GOT3 (cell line): ENCODE measurements around the gene PCBP3.

Experiments used
- DNase-seq: peaks from one replicate; lab custom pipeline; 2025; ENCODE audit warnings: mixed read lengths; lab: John Stamatoyannopoulos, UW

Gene PCBP3

DNA sequence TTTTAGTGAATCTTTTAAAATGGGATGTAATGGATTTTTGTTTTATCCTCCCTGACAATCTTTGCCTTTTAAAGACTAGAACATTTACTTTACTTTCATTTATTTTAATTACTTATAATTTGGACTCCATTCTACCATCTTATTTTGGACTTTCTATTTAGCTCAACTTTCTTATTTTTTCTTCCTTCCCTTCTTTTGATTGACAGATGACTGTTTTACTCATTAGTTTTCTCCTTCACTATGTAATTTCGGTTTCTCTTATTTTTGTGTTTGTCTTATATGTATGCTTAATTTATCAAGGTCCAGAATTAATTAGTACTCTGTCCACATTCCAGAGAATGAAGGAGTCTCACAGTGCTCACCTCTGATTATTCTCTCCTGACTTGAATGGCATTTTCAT is 109.9 kb downstream of the PCBP3 start:
- no peak for DNase-seq

DNA sequence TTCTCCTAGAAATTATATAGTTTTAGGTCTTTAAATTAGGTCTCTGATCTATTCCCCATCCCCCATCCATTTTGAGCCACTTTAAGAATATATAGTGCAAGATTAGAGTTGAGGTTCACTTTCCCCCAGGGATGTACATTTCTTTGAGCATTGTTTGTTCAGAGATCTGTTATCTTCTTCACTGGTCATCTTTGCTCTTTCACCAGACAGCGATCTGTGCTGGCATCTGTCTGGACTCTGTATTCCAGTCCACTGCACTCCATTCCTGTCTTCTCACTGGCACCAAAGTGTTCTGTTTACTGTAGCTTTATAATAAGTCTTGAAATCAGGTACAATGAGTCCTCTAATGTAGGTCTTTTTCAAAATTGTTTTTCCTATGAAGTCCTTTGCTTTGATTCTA is 112.5 kb downstream of the PCBP3 start:
- no peak for DNase-seq

DNA sequence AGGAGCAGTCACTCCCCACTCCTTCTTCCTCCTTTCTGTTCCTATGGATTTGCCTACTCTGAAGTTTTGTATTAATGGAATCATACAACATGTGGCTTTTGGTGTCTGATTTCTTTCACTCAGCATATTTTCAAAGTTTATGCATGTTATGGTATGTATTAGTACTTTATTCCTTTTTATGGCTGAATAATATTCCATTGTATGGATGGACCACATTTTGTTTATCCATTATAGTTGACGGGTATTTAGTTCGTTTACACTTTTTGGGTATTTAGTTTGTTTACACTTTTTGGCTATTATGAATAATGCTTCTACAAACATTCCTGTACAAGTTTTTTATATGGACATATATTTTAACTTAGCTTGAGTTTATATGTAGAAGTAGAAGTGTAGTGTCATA is 113.1 kb downstream of the PCBP3 start:
- no peak for DNase-seq

DNA sequence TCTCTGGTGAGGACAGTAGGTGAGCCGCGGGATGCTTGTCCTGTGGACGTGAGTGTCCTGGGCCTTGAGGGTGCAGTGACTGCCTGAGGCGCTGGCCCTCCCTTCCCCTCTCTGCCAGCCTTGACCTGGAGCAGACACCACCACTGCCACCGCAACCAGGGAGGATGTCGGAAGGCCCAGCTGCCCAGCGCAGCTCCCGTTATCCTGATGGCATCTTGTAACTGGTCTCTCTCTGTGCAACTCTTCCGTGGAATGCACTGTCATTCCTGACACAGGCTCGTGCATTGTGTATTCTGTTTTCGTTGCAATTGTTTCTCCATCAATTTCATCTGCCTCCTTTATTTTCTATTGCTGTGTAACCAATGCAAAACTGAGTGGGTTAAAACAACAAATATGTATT is 118.2 kb downstream of the PCBP3 start:
- DNase-seq = no peak

DNA sequence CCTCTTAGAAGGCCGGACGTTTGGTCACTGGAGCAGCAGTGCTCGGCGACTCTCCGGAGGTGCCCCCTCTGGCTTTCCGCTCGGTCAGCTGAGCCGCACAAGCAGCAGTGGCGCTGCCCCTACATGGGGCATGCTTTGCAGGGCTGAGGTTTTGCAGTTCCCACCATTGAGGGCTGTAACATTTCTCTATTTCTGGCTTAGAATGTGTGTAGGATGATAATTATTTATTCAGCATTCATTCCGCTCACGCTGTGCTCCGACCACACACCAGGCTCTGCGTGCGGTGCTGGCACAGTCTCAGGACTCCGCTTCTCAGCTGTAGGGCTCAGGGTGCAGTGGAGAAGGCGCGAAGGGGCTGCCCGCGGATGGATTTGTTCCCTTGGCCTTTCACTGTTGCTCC is 119.5 kb downstream of the PCBP3 start:
- DNase-seq = no peak

DNA sequence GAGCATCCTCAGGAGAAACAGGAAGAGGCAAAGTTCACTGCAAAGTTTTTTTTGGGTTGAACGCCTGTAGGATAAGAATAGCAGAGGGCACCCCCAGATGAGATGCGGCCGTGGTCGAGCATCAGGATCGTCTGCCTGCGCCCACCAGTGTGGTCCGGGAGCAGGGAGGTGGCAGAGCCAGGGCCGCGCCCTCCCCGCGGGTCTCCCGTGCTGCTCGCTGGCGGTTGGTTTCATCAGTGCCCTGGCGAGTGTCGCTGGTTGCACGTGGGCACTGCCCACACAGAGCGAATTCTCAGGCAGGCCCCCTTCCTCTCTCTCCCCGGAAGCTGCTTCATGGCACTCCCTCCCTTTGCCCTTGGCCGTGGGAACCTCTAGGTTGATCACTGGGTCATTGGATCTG is 120.0 kb downstream of the PCBP3 start:
- DNase-seq = no peak

DNA sequence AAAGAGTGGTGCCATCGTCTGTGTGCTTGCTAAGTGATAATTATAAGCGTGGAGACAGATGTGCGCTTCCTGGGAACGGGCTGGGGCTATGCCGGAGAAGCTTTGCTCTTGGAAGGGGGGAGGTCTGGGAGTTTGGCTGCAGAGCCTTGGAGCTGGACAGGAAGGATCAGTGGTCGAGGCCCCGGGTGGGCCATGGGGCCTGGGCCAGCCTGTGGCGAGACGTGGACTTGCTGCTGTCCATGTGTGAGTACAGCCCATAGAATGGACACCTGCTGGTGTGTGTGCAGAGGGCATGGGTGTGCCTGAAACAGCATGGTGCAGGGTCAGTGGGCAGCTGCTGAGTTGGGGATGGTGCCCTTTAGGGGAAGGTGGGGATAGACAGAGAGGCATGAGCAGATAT is 121.3 kb downstream of the PCBP3 start:
- DNase-seq = no peak

DNA sequence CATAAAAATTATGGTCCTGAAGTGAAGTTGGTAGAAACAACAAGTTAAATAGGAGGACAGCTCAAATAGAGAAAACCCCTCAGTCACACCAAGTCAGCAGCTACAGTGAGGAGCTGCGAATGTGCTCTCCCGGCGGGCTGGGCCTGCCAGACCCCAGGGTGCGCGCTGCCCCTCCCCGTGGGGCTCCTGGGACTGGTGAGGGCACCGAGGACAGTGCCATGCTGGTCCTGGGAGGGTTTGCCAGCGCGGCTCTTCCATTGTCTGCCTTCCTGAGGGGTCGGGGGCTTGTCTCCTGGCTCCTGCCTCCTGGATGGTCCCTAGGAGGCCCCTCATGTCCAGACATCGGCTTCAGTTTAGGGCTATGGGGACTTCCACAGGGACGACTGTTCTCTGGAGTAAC is 121.8 kb downstream of the PCBP3 start:
- DNase-seq = no peak

DNA sequence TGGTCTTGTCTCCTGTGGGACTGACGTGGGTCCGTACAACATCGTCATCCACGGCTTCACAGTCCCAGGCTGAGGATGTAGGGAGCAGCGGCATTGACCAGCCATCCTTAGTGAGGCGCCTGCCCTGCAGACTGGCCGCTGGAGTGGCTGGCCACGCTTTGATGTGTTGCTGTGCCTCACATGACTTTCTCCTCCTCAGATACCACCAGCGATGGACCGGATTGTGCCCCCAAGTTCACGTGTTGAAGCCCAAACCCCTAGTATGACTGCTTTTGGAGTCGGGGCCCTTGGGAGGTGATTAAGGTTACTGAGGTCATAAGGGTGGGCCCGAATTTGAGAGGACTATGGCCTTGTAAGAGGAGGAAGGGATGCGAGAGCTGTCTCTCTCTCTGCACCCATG is 122.5 kb downstream of the PCBP3 start:
- DNase-seq = no peak

DNA sequence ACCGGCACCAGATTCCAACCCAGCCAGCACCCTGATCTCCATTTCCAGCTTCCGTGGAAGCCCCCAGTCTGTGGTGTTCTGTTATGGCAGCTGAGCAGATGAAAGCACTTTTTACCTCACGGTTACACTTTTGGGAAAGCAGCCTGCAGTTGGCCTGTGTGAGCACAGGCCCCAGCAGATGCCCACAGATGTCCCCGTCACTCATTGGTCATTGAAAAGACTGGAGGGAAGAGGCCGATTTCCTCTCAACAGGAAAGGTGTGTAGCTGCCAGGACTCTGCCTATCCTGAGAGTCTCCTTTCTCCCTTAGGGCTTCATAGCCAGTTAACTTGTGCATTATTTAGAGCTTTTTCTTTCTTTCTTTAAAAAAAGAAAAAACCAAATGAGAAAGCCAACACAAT is 123.0 kb downstream of the PCBP3 start:
- DNase-seq = no peak

DNA sequence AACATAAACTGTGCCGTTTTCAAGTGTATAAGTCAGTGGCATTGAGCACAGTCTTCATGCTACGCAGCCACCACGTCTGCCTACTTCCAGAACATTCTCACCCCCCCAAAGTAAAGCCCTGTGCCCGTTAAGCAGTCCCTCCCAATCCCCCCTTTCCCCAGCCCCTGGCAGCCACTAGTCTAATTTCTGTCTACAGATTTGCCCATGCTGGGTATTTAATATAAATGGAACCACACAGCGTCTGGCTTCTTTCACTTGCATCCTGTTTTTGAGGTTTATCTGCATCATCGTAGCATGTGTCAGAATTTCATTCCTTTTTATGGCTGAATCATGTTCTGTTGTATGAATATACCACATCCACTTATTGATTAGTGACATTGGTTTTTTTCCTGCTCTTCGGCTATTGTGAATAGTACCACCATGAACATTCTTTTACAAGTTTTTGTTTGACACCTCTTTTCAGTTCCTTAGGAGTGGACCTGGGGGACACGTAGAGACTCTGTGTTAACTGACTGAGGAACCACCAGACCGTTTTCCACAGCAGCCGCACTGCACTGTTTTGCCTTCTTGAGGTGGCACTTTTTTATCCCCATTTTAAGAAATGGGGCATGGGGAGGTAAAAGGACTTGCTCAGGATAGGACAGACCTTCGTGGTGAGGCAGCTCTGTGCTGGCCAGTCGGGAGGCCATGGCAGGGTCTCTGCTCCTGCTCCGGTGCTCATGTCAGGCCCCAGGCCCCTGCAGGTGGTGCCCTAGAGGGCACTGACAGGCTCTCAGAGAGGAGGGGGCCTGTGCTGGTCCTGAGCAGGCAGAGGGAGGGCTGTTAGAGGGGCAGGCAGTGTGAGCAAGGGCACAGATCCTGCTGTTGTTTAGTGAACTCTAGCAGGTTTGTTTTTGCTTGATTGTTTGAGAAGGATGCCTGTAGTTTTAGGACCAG is 123.8 kb downstream of the PCBP3 start:
- DNase-seq = no peak

DNA sequence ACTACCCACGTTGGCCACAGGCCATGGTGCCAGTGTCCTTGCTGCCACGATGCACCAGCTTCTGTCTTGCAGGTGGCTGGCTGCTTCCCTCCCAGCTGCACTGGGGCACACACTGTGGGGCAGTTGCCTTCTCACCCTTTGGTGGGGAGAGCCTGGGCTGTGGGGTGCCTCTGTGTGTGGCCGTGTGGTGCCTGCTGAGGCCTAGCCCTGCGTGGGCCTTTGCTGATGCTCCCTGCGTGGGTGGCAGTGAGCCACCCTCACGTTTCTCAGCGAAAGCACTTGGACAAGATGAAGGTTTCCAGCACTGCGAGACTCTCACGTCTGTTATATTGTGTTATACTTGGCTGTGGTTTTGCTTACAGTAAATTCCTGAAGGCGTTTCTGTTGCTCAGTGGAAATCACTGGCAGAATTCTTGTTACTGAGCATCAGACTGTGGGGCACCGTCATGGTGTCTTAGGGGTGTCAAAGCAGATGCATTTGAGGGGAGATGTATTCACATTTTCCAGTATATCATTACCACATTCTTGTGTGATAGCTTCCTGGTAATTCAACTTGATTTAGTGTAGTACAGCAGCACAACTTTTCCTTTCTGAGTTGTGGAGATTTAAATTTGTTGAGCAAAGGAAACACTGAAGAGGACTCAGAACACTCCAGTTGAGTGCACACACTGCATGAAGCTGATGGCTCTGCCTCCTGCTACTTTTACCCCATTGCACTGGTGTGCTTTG is 124.7 kb downstream of the PCBP3 start:
- DNase-seq = no peak

DNA sequence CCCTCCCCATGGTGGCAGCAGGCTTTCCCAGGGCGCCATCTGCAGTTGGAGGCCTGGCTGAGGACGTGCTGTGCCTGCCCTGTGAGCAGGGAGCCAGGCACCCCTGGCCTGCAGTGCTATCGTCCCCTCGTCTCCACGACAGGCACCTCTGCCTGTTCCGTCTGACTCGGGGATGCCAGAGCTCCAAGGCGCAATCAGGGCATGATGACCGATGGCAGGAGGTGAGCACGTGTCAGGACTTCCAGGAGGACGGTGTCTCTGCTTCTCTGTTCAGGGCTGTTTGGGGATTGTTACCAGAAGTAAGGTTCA is 125.2 kb downstream of the PCBP3 start:
- DNase-seq = no peak

DNA sequence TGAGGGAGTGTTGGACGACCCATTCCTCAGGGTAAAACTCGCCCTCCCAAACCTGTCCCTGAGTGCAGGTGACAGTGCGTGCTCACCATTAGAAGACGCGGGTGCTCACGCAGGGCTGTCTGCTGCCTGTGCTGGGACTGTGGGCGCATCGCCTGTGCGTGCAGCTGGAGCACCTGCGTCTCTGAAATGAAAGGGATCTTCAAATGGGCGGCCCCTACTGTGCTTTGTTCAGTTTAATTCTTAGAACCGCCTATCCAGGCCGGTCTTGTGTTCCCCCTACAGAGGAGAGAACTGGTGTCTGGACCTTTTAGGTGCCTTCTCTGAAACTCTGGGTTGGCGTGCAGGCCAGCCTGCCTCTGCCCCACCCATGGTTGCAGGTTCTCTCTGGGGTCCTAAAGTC is 125.8 kb downstream of the PCBP3 start:
- DNase-seq = no peak

DNA sequence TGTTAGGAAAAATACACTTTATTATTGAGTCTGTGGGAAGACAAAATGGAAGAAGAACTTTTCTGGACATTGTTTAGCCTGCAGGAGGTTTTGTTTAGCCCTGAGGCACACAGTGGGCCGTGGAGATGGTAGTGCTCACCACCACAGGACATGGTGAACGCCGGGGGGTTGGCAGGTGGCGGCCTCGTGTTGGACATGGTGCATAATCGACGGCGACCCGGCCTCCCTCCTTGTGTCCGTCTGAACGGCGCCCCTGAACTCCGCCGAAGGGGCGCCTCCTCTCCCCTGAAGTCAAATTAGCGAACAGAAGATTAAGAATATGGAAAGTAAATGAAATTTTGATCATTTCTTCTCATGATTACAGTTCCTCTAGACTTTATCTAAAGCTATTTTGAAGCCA is 126.4 kb downstream of the PCBP3 start:
- DNase-seq = no peak

DNA sequence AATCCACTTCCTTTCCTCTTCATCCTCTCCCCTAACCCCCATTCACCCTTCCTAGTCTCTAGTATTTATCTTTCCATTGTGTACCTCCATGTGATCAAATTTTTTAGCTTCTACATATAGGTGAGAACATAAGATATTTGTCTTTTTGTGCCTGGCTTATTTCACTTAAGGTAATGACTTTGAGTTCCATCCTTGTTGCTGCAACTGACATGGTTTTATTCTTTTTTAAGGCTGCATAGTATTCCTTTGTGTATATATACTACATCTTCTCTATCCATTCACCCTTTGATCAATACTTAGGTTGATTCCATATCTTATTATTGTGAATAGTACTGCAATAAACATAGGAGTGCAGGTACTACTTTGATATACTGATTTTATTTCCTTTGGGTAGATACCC is 128.7 kb downstream of the PCBP3 start:
- DNase-seq = no peak

DNA sequence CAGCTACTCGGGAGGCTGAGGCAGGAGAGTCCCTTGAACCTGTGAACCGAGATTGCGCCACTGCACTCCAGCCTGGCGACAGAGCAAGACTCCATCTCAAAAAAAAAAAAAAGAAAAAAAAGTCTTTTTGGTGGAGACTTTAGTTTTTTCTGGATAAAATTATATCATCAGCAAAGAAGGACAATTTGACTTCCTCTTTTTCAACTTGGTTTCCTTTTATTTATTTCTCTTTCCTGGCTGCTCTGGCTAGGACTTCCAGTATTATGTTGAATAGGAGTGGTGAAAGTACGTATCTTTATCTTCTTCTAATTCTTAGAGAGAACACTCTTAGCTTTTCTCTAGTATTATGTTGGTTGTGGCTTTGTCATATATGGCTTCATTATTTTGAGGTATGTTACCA is 130.8 kb downstream of the PCBP3 start:
- no peak for DNase-seq

DNA sequence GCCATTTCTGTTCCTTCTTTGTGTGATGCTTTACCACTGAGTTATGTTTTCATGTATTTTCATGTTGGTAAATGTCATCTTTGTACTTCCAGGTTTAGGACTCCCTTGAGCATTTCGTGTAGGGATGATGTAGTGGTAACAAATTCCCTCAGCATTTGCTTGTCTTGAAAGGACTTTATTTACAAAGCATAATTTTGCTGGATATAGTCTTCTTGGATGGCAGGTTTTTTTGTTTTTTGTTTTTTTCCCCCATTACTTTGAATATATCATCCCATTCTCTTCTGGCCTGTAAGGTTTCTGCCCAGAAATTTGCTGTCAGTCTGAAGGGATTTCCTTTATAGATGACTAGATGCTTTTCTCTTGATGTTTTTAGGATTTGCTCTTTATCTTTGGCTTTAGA is 133.4 kb downstream of the PCBP3 start:
- no peak for DNase-seq

DNA sequence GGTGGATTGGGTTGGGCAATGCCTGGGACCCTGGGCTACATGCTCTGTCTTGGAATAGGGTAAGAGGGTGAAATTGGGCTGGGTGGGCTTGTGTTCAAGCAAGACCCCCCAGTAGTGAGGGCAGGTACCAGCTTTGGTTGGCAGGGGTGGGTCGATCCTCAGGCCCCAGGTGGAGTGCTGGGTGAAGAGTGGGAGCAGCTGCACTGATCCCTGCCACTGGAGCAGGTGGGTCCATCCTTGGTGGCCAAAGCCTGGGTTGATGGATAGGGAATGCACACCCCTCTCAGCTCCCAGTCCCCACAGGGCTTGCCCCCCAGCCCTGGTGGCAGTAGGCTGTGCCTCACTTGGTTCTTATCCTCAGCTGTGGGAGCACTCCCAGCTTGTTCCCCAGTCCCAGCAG is 135.2 kb downstream of the PCBP3 start:
- DNase-seq = no peak

DNA sequence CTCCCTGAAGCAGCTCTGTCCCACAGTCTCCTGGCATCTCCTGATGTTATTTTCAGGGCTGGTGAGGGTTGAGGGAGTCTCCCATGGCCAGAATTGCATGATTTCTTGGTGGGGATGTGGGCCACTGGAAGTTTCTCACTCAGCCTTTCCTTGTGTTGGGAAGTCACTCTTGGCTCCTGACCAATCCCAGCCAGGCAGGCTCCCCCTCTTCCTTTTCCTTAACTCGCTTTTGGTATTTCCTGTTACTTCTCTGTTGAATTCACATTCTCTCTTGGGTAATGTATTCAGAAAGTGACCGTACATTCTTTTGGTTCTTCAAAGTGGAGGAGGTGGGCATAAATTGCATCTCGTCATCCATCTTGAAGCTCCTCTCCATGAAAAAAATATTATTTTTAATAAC is 135.7 kb downstream of the PCBP3 start:
- DNase-seq = no peak

DNA sequence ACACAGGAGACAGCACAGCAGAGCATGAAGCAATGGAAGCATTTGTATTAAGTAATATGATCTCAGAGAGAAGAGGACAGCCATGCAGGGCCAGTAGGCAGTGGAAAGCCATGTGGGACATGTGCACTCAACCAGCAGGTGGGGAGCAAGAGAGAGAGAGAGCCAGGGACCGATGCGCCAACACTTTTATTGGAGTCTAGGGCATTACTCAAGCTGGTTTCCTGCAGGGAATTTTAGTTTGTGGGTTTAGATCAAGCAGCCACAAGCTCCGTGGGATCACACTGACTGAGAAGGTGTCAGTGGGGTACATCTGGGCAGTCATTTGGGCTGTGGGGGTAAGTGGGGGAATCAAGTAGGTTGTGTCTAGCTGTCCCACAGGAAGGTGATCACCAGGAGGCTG is 137.1 kb downstream of the PCBP3 start:
- DNase-seq = no peak

DNA sequence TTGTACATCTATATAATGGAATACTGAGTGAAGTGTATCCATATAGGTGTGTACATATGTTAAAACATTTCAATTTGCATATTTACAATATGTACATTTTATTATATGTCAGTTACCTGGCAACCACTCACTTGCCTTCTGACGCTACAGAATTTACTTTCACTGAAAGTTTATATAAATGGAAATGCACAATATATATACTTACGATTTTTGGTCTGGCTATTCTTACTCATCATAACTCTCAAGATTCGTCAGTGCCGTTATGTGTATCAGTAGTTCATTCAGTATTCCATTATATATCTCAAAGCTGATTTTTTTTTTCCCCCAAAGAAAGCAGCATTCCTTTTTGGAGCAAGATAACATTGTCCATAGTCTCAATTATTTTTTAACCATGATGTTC is 138.2 kb downstream of the PCBP3 start:
- DNase-seq = no peak

DNA sequence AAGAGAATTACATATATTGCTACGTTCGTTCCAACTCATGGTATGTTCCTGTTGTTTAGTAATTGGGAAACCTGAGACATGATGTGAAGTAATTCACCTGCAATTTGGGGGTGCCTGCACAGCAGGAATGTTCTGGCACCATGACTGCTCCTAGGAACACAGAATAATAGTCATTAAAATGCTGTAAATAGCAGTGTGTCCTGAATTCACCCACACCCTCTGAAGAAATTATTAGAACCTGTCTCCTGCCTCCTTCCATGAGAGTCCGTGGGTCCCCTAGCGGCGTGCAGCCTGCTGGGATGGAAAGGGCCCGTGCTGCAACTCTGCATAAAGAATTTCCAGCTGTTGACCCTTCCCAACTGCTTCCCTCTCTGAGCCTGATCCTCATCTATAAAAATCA is 143.1 kb downstream of the PCBP3 start:
- no peak for DNase-seq

DNA sequence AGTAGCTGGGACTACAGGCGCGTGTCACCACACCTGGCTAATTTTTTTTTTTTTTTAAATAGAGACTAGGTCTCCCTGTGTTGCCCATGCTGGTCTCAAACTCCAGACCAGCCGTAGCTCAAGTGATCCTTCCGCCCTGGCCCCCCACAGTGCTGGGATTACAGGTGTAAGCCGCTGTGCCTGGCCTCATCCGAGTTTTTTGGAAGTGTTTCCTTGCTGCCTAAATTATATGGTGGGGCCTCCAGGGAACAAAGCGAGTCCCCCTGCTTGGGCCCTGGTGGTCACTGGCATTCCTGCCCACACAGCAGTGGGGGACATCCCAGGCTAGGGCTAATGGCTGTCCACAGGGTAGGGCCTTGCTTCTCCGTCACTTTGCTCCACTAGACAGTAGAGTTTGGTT is 143.8 kb downstream of the PCBP3 start:
- DNase-seq = no peak
